ENCODE results near the gene IL1RAP. TPM values are rescaled to one million over a fixed set of nuclear protein-coding genes. Genes with fewer than 3 reads are reported as not detected.
"Not testable (repeated sequence)": the region's sequence is repeated elsewhere in the genome, so short reads cannot be mapped to it uniquely, and the experiment has no call there.

The IL1RAP gene
- total RNA-seq, 1 donor from 2014 or later: 107 TPM

GRCh38 chr3:190666821-190667220, 152.9 kb downstream of the IL1RAP start:
- DNase-seq (ENCODE audit: low spot score): no peak

- no peak for DNase-seq (ENCODE audit: low spot score)
These were observed 157.8 kb downstream of the IL1RAP start for GRCh38 chr3:190671658-190672057.

GRCh38 chr3:190673148-190673547, 159.3 kb downstream of the IL1RAP start:
- DNase-seq (ENCODE audit: low spot score): peak; percentile 5

GRCh38 chr3:190676481-190676880, 162.6 kb downstream of the IL1RAP start:
- DNase-seq (ENCODE audit: low spot score): no peak

- no peak for DNase-seq (ENCODE audit: low spot score)
These were observed 163.1 kb downstream of the IL1RAP start for GRCh38 chr3:190677001-190677400.

- DNase-seq (ENCODE audit: low spot score): not testable (repeated sequence)
These were observed 164.0 kb downstream of the IL1RAP start for GRCh38 chr3:190677868-190678267.

- no peak for DNase-seq (ENCODE audit: low spot score)
These were observed 166.8 kb downstream of the IL1RAP start for GRCh38 chr3:190680691-190681090.

- DNase-seq (ENCODE audit: low spot score): no peak
These were observed 170.9 kb downstream of the IL1RAP start for GRCh38 chr3:190684776-190685175.

- DNase-seq (ENCODE audit: low spot score): no peak
These were observed 172.1 kb downstream of the IL1RAP start for GRCh38 chr3:190686011-190686410.

- DNase-seq (ENCODE audit: low spot score): no peak
These were observed 176.4 kb downstream of the IL1RAP start for GRCh38 chr3:190690246-190690645.

GRCh38 chr3:190692256-190692655, 178.4 kb downstream of the IL1RAP start:
- no peak for DNase-seq (ENCODE audit: low spot score)

GRCh38 chr3:190694335-190695001, 180.6 kb downstream of the IL1RAP start:
- no peak for DNase-seq (ENCODE audit: low spot score)

GRCh38 chr3:190695225-190695624, 181.3 kb downstream of the IL1RAP start:
- no peak for DNase-seq (ENCODE audit: low spot score)

- DNase-seq (ENCODE audit: low spot score): no peak
These were observed 182.1 kb downstream of the IL1RAP start for GRCh38 chr3:190695994-190696393.

GRCh38 chr3:190696777-190697501, 183.1 kb downstream of the IL1RAP start:
- DNase-seq (ENCODE audit: low spot score): peak; percentile 38

GRCh38 chr3:190697502-190697830, 183.6 kb downstream of the IL1RAP start:
- no peak for DNase-seq (ENCODE audit: low spot score)

- DNase-seq (ENCODE audit: low spot score): no peak
These were observed 184.0 kb downstream of the IL1RAP start for GRCh38 chr3:190697901-190698300.

- no peak for DNase-seq (ENCODE audit: low spot score)
These were observed 185.9 kb downstream of the IL1RAP start for GRCh38 chr3:190699776-190700175.

- DNase-seq (ENCODE audit: low spot score): peak; percentile 75
These were observed 187.2 kb downstream of the IL1RAP start for GRCh38 chr3:190701096-190701532.

GRCh38 chr3:190706582-190706981, 192.7 kb downstream of the IL1RAP start:
- DNase-seq (ENCODE audit: low spot score): no peak
